HFFc6 (cell line): ENCODE results near the gene PCSK5. TPM values are rescaled to one million over a fixed set of nuclear protein-coding genes. Genes with fewer than 3 reads are reported as not detected.
A peak's percentile ranks its signal among the peaks of the same experiment; 100 is the strongest.

ENCODE experiments used
- DNase-seq: peaks from one replicate; pipeline ENCODE4 v3.0.0-alpha.2; 2018
- H3K27ac Mint-ChIP-seq: 2 replicates; pipeline ENCODE4 v1.8.0; 2020; ENCODE audit warnings: mild to moderate bottlenecking, mixed read lengths
- H3K27me3 Mint-ChIP-seq: 2 replicates; pipeline ENCODE4 v1.8.0; 2021; ENCODE audit warnings: mild to moderate bottlenecking, moderate library complexity, mixed read lengths; ENCODE audit not compliant: insufficient read depth
- H3K36me3 Mint-ChIP-seq: 2 replicates; pipeline ENCODE4 v1.8.0; 2021; ENCODE audit warnings: low read depth, mixed read lengths
- H3K4me1 Mint-ChIP-seq: 2 replicates; pipeline ENCODE4 v1.8.0; 2020; ENCODE audit warnings: low read depth, mixed read lengths
- H3K4me3 Mint-ChIP-seq: 2 replicates; pipeline ENCODE4 v1.8.0; 2020; ENCODE audit warnings: mild to moderate bottlenecking, moderate library complexity, mixed read lengths
- H3K9me3 Mint-ChIP-seq: 2 replicates; pipeline ENCODE4 v1.8.0; 2020; ENCODE audit warnings: mild to moderate bottlenecking, mixed read lengths
- CTCF ChIP-seq: fragments of 200-600 bp; sonication (generic); IDR thresholded peaks from 2 replicates; pipeline ENCODE4 v1.5.0; 2021; ENCODE audit warnings: antibody characterized with exemption, mild to moderate bottlenecking
- total RNA-seq, 6 experiments: library from RNA; stranded (reverse); fragmentation: NEBNext Ultra II Directional; extraction: Animal tissue kit (Norgen Biotek cat#: 25700); gene quantifications; 2 replicates in 1 of 6; 3 replicates in 5 of 6; pipeline ENCODE4 v1.2.3, GENCODE V29; 2021

The PCSK5 gene
- total RNA-seq, 6 experiments from 2014 or later, result 0.18 to 0.36 (median 0.22) TPM

- H3K27me3 Mint-ChIP-seq, result no peaks in the 10 kb centered on the region; the same call in 1 of the 2 replicates
- H3K9me3 Mint-ChIP-seq, result no peaks in the 10 kb centered on the region
- no peak overlapping the region for H3K27ac Mint-ChIP-seq
- no peak overlapping the region for H3K4me3 Mint-ChIP-seq
- TF ChIP-seq CTCF, result no peak
- H3K4me1 Mint-ChIP-seq, result peaks cover 35% of the 10 kb centered on the region
- no peaks in the 10 kb centered on the region for H3K36me3 Mint-ChIP-seq
- DNase-seq, result no peak
These were observed 483.5 kb downstream of the PCSK5 start for GRCh38 chr9:76373784-76374474.

GRCh38 chr9:76374783-76375559 lies 484.5 kb downstream of the PCSK5 start:
- peak; percentile 62 for DNase-seq

GRCh38 chr9:76377791-76378190 lies 487.3 kb downstream of the PCSK5 start:
- Mint-ChIP-seq H3K36me3 (no peaks in the 10 kb centered on the region), H3K9me3 (no peaks in the 10 kb centered on the region), H3K4me3 (no peak overlapping the region), H3K4me1 (peaks cover 31% of the 10 kb centered on the region), H3K27me3 (peaks cover 2% of the 10 kb centered on the region), H3K27ac (no peak overlapping the region)
- DNase-seq, result no peak
- no peak for TF ChIP-seq CTCF

More at GRCh38 chr9:76374783-76375559, 484.5 kb downstream of the PCSK5 start:
- H3K36me3 Mint-ChIP-seq, result no peaks in the 10 kb centered on the region
- H3K4me1 Mint-ChIP-seq, result peaks cover 41% of the 10 kb centered on the region
- TF ChIP-seq CTCF, result no peak
- 0 out of 2 replicates have a peak overlapping the region, but pooled peaks have one; percentile 9 for H3K27ac Mint-ChIP-seq
- H3K27me3 Mint-ChIP-seq, result peaks cover 2% of the 10 kb centered on the region
- H3K4me3 Mint-ChIP-seq, result no peak overlapping the region
- no peaks in the 10 kb centered on the region for H3K9me3 Mint-ChIP-seq

GRCh38 chr9:76378367-76379073 lies 488.0 kb downstream of the PCSK5 start:
- Mint-ChIP-seq H3K9me3 (no peaks in the 10 kb centered on the region), H3K27ac (no peak overlapping the region), H3K27me3 (peaks cover 2% of the 10 kb centered on the region), H3K36me3 (no peaks in the 10 kb centered on the region), H3K4me3 (no peak overlapping the region), H3K4me1 (peaks cover 31% of the 10 kb centered on the region)
- no peak for DNase-seq
- no peak for TF ChIP-seq CTCF

GRCh38 chr9:76379494-76379893 lies 489.0 kb downstream of the PCSK5 start:
- Mint-ChIP-seq H3K27me3 (peaks cover 2% of the 10 kb centered on the region), H3K9me3 (no peaks in the 10 kb centered on the region), H3K27ac (no peak overlapping the region), H3K4me1 (peaks cover 37% of the 10 kb centered on the region), H3K36me3 (no peaks in the 10 kb centered on the region), H3K4me3 (no peak overlapping the region)
- TF ChIP-seq CTCF, result no peak
- DNase-seq, result no peak
